ENCODE data around the gene CDH4. TPM values are rescaled to one million over a fixed set of nuclear protein-coding genes. Genes with fewer than 3 reads are reported as not detected.

CDH4 gene
- total and polyA plus RNA-seq, 2 of the 8 experiments (the other 6 are each of a cell fraction or from before 2014, with no cell fraction given): 4.3 to 7.9 TPM

GRCh38 chr20:61967300-61967699, 715.2 kb downstream of the CDH4 start (continued):
- no peak for TF ChIP-seq RBBP5 (IDR thresholded peaks at IDR 0.05; ENCODE audit: borderline replicate concordance, low read depth, low read length)
- TF ChIP-seq BACH1 (IDR thresholded peaks at IDR 0.05; ENCODE audit: low read length): no peak
- TF ChIP-seq CEBPB (IDR thresholded peaks at IDR 0.05; ENCODE audit: low read depth, low read length): no peak

Measured in H1 (cell line).